ENCODE measurements around the gene ATP5F1E. TPM values are rescaled to one million over a fixed set of nuclear protein-coding genes. Genes with fewer than 3 reads are reported as not detected.

The ATP5F1E gene
- total and polyA plus RNA-seq, 8 donors = 75.5 to 197 (median 169) TPM

DNA sequence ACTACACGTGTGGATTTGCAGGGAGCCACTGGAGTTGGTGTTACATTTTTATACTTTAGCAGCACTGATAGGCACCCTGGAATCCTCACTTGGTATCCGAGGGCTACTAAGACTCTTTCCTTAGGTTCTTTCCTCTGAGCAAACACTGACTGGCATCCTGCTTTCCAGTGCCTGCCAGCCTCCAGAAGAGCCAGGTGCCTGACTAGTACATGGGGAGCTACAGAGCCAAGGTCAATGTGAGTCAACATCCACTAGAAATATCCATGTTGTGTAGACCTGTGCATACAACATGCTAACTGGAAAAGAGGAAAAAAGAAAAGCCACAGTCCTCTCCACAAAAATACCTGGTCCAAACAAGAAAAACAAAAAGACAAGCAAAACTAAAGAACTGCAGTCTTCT, 7.0 kb downstream of the ATP5F1E start:
- no peaks in the 10 kb centered on the region for H3K27me3 ChIP-seq
- peaks cover 0 to 78% of the 10 kb centered on the region in 2 donors for H3K36me3 ChIP-seq
- no peak overlapping the region for H3K27ac ChIP-seq
- H3K9me3 ChIP-seq = no peaks in the 10 kb centered on the region
- ATAC-seq (no peak), DNase-seq (no peak)
- no peak overlapping the region for H3K4me3 ChIP-seq
- H3K4me1 ChIP-seq = peaks cover 16 to 44% of the 10 kb centered on the region in 2 donors
- intact Hi-C loops (cut with DNase I) = no loop called here
- TF ChIP-seq CTCF (IDR thresholded peaks at IDR 0.05) = no peak

GRCh38 chr20:59024111-59024530, 8.0 kb downstream of the ATP5F1E start:
- no peak overlapping the region for H3K4me3 ChIP-seq
- H3K27me3 ChIP-seq = no peaks in the 10 kb centered on the region
- no peak for TF ChIP-seq CTCF (IDR thresholded peaks at IDR 0.05)
- H3K36me3 ChIP-seq = peaks cover 0 to 70% of the 10 kb centered on the region in 2 donors
- H3K9me3 ChIP-seq = no peaks in the 10 kb centered on the region
- peaks cover 10 to 34% of the 10 kb centered on the region in 2 donors for H3K4me1 ChIP-seq
- no peak overlapping the region for H3K27ac ChIP-seq
- DNase-seq (no peak), ATAC-seq (no peak)
- intact Hi-C loops (cut with DNase I) = no loop called here

- no peak for ATAC-seq
- intact Hi-C loops (cut with DNase I) = no loop called here
These were observed 8.5 kb downstream of the ATP5F1E start for GRCh38 chr20:59023616-59024015.

GRCh38 chr20:59022754-59023153, 9.4 kb downstream of the ATP5F1E start:
- DNase-seq = no peak
- Histone ChIP-seq H3K36me3 (peaks cover 0 to 60% of the 10 kb centered on the region in 2 donors), H3K27me3 (no peaks in the 10 kb centered on the region), H3K9me3 (no peaks in the 10 kb centered on the region), H3K27ac (no peak overlapping the region), H3K4me3 (no peak overlapping the region), H3K4me1 (peaks cover 0 to 20% of the 10 kb centered on the region in 2 donors)
- intact Hi-C loops (cut with DNase I) = no loop called here
- TF ChIP-seq CTCF (IDR thresholded peaks at IDR 0.05) = no peak
- no peak for ATAC-seq

More at GRCh38 chr20:59023616-59024015, 8.5 kb downstream of the ATP5F1E start:
- peaks cover 0 to 65% of the 10 kb centered on the region in 2 donors for H3K36me3 ChIP-seq
- H3K4me3 ChIP-seq = no peak overlapping the region
- no peak overlapping the region for H3K27ac ChIP-seq
- no peak for DNase-seq
- no peak for TF ChIP-seq CTCF (IDR thresholded peaks at IDR 0.05)
- H3K27me3 ChIP-seq = no peaks in the 10 kb centered on the region
- H3K9me3 ChIP-seq = no peaks in the 10 kb centered on the region
- peaks cover 5 to 29% of the 10 kb centered on the region in 2 donors for H3K4me1 ChIP-seq

- intact Hi-C loops (cut with DNase I) = no loop called here
- no peak for DNase-seq
- peaks cover 0 to 43% of the 10 kb centered on the region in 2 donors for H3K36me3 ChIP-seq
- H3K27ac ChIP-seq = no peak overlapping the region
- no peaks in the 10 kb centered on the region for H3K27me3 ChIP-seq
- H3K4me3 ChIP-seq = no peak overlapping the region
- ATAC-seq = no peak
- TF ChIP-seq CTCF (IDR thresholded peaks at IDR 0.05) = no peak
- H3K9me3 ChIP-seq = no peaks in the 10 kb centered on the region
- peaks cover 0 to 12% of the 10 kb centered on the region in 2 donors for H3K4me1 ChIP-seq
These were observed 11.1 kb downstream of the ATP5F1E start for GRCh38 chr20:59020938-59021551.

Measured in left lung (tissue), 10 donors.